Progenitor cell of endocrine pancreas (in vitro differentiated cells): ENCODE results near the gene FGF5. TPM values are rescaled to one million over a fixed set of nuclear protein-coding genes. Genes with fewer than 3 reads are reported as not detected.

Experiments
- DNase-seq: peaks from one replicate; pipeline ENCODE4 v3.0.0; 2021; ENCODE audit warnings: low spot score; ENCODE audit not compliant: unreplicated experiment
- H3K27ac Mint-ChIP-seq: 2 replicates; pipeline ENCODE4 v1.8.0; 2021; ENCODE audit warnings: mild to moderate bottlenecking, moderate library complexity, mixed read lengths
- H3K27me3 Mint-ChIP-seq: 2 replicates; pipeline ENCODE4 v1.8.0; 2021; ENCODE audit warnings: mixed read lengths
- H3K36me3 Mint-ChIP-seq: 2 replicates; pipeline ENCODE4 v1.8.0; 2022; ENCODE audit warnings: mixed read lengths; ENCODE audit not compliant: insufficient read depth
- H3K4me1 Mint-ChIP-seq: 2 replicates; pipeline ENCODE4 v1.8.0; 2021; ENCODE audit warnings: low read depth, mixed read lengths
- H3K4me3 Mint-ChIP-seq: 2 replicates; pipeline ENCODE4 v1.8.0; 2021; ENCODE audit warnings: low read depth, mild to moderate bottlenecking, moderate library complexity, mixed read lengths
- H3K9me3 Mint-ChIP-seq: 2 replicates; pipeline ENCODE4 v1.8.0; 2021; ENCODE audit warnings: low read depth, mixed read lengths
- CTCF ChIP-seq: fragments of 200-600 bp; sonication (generic); IDR thresholded peaks from one replicate; pipeline ENCODE4 v1.5.0; 2021; ENCODE audit warnings: antibody characterized with exemption, mild to moderate bottlenecking; ENCODE audit not compliant: unreplicated experiment
- total RNA-seq: library from RNA; stranded (reverse); gene quantifications from 2 replicates; pipeline ENCODE4 v1.2.1, GENCODE V29; 2021

FGF5 gene
- total RNA-seq, 1 donor from 2014 or later: 0.14 TPM

- Mint-ChIP-seq H3K27ac (no peak overlapping the region), H3K36me3 (no peaks in the 10 kb centered on the region), H3K4me1 (no peaks in the 10 kb centered on the region), H3K27me3 (peaks cover 29% of the 10 kb centered on the region), H3K4me3 (no peak overlapping the region), H3K9me3 (no peaks in the 10 kb centered on the region)
- no peak for TF ChIP-seq CTCF
- DNase-seq: no peak
Measured at GRCh38 chr4:80232707-80233370, 33.6 kb upstream of the FGF5 start.

DNA sequence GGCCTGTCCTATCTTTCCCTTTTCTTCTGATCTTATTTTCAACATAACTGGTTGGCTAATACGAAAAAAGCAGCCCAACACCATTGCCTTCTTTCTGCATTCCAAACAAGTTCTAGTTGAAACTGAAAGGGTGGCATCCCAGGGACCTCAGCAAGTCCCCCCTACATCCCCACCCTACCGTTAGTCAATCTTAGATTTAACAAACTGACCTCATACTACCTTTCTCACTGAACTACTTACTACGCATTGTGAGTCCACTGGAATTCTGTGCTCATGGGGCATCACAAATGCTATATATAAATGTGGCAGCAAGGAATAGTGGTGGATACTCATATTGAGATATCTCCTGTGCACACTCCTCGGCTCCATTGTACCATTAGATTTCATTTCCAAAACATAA, 33.1 kb upstream of the FGF5 start:
- Mint-ChIP-seq H3K27ac (no peak overlapping the region), H3K36me3 (no peaks in the 10 kb centered on the region), H3K4me1 (no peaks in the 10 kb centered on the region), H3K4me3 (no peak overlapping the region), H3K27me3 (peaks cover 24% of the 10 kb centered on the region), H3K9me3 (no peaks in the 10 kb centered on the region)
- TF ChIP-seq CTCF: no peak
- DNase-seq: no peak

GRCh38 chr4:80235451-80235850, 31.0 kb upstream of the FGF5 start:
- TF ChIP-seq CTCF: no peak
- Mint-ChIP-seq H3K36me3 (no peaks in the 10 kb centered on the region), H3K27me3 (peaks cover 10% of the 10 kb centered on the region), H3K4me1 (no peaks in the 10 kb centered on the region), H3K27ac (no peak overlapping the region), H3K9me3 (no peaks in the 10 kb centered on the region), H3K4me3 (no peak overlapping the region)
- DNase-seq: no peak

- H3K27ac Mint-ChIP-seq: no peak overlapping the region
- no peak overlapping the region for H3K4me3 Mint-ChIP-seq
- no peaks in the 10 kb centered on the region for H3K36me3 Mint-ChIP-seq
- TF ChIP-seq CTCF: no peak
- DNase-seq: no peak
- no peaks in the 10 kb centered on the region for H3K9me3 Mint-ChIP-seq
- no peaks in the 10 kb centered on the region for H3K4me1 Mint-ChIP-seq
- H3K27me3 Mint-ChIP-seq: peaks cover 4% of the 10 kb centered on the region
Measured at GRCh38 chr4:80237992-80238391, 28.5 kb upstream of the FGF5 start.

DNA sequence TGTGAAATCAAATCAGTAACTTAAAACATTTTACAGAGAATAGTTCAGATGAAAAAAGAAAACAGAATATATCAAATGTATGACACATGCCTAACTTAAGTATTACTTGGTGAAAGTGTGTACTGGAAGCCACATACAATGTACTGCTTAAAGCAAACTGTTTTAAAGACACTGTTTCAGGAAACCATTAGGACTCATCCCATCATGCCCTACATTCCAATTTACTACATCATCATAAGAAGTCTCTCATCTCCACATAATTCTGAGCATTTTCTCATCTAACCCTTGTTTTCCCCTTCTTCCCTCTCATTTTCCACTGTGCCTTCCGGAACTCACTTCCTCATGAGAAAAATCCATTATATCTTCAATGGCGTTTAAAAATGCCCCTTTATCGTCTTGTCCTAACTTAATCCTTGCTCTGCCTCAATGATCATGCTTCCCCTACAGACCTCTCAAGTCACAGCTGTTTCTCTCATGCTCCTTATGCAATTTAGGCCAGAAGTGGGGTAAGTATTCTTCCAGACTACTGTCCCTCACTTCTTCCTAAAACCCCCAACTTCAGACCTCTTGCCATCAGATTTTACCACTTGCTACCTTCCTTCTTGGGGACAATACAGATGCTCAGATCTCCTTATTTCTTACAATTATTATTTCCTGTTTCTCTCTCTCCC, 26.8 kb upstream of the FGF5 start:
- H3K36me3 Mint-ChIP-seq: no peaks in the 10 kb centered on the region
- DNase-seq: no peak
- peaks cover 14% of the 10 kb centered on the region for H3K27me3 Mint-ChIP-seq
- H3K27ac Mint-ChIP-seq: no peak overlapping the region
- no peaks in the 10 kb centered on the region for H3K4me1 Mint-ChIP-seq
- H3K9me3 Mint-ChIP-seq: no peaks in the 10 kb centered on the region
- no peak overlapping the region for H3K4me3 Mint-ChIP-seq
- no peak for TF ChIP-seq CTCF
